GM12878 (cell line): ENCODE results near the gene TLNRD1. TPM values are rescaled to one million over a fixed set of nuclear protein-coding genes. Genes with fewer than 3 reads are reported as not detected.

Experiments used
- ATAC-seq: fragments of 200-7000 bp; cut with Tn5 transposase; 3 replicates; pipeline ENCODE4 v1.9.1; 2020; ENCODE audit warnings: mild to moderate bottlenecking, moderate library complexity
- BruUV-seq: library from RNA; stranded (reverse); fragments of 400-500 nt; replicated peaks from 2 replicates; lab custom pipeline; 2021; lab: Mats Ljungman, UMichigan
- CTCF ChIA-PET: fragments of 300-600 bp; sonication (Branson Sonifier 250); formaldehyde crosslinking; extraction: SDS; loops from one replicate; lab custom pipeline; 2021; ENCODE audit warnings: inconsistent platforms; lab: Yijun Ruan, JAX
- POLR2A ChIA-PET: fragments of 350-600 bp; formaldehyde crosslinking; extraction: SDS; loops from one replicate; lab custom pipeline; 2021; ENCODE audit warnings: inconsistent platforms; lab: Charles Lee
- RAD21 ChIA-PET: fragments of 300-600 bp; sonication (Branson Sonifier 250); formaldehyde crosslinking; loops from one replicate; lab custom pipeline; 2023; ENCODE audit warnings: antibody characterized with exemption; ENCODE audit not compliant: unreplicated experiment; lab: Charles Lee
- SMC1A ChIA-PET: fragments of 300-600 bp; sonication (Branson Sonifier 250); formaldehyde crosslinking; loops from one replicate; lab custom pipeline; 2023; ENCODE audit not compliant: unreplicated experiment, uncharacterized antibody; lab: Charles Lee
- DNase-seq: peaks from one replicate; pipeline ENCODE4 v3.0.0-alpha.2; 2011; ENCODE audit warnings: low read depth, low spot score
- FAIRE-seq: peaks from 3 replicates; lab custom pipeline; 2011; peaks lifted over from hg19 to GRCh38; lab: Jason Lieb, UNC
- H2AFZ ChIP-seq: 2 replicates; pipeline ENCODE4 v1.6.0; 2011; ENCODE audit warnings: low read depth, low read length, control low read depth; ENCODE audit not compliant: control insufficient read depth
- H3K27ac ChIP-seq: 2 replicates; pipeline ENCODE4 v1.5.1; 2011; ENCODE audit warnings: control low read depth; ENCODE audit not compliant: control insufficient read depth, insufficient read depth
- H3K27me3 ChIP-seq, 2 experiments: replicated peaks in 1 of 2; 2 replicates each; pipeline versions ENCODE4 v1.6.0 to v1.6.1; 2011; ENCODE audit warnings: low read length in 1 of 2; ENCODE audit not compliant: control insufficient read depth in 2 of 2, insufficient read depth in 2 of 2
- H3K36me3 ChIP-seq, 2 experiments: 2 replicates each; pipeline ENCODE4 v1.5.1; 2011; ENCODE audit warnings: low read length in 1 of 2; ENCODE audit not compliant: control insufficient read depth in 2 of 2, insufficient read depth in 2 of 2
- H3K4me1 ChIP-seq: 2 replicates; pipeline ENCODE4 v1.6.1; 2011; ENCODE audit warnings: mild to moderate bottlenecking, low read length, moderate library complexity, mixed read lengths; ENCODE audit not compliant: control insufficient read depth, insufficient read depth
- H3K4me2 ChIP-seq: 2 replicates; pipeline ENCODE4 v1.6.0; 2011; ENCODE audit warnings: control low read depth; ENCODE audit not compliant: control insufficient read depth, insufficient read depth
- H3K4me3 ChIP-seq: fragments of 200-600 bp; sonication (generic); 2 replicates; pipeline ENCODE4 v1.5.1; 2016
- H3K79me2 ChIP-seq: 2 replicates; pipeline ENCODE4 v1.6.0; 2011; ENCODE audit warnings: low read length; ENCODE audit not compliant: control insufficient read depth, insufficient read depth
- H3K9ac ChIP-seq: 2 replicates; pipeline ENCODE4 v1.8.0; 2011; ENCODE audit warnings: low read length, control low read depth, mixed read lengths; ENCODE audit not compliant: control insufficient read depth, insufficient read depth
- H3K9me3 ChIP-seq: replicated peaks from 3 replicates; pipeline ENCODE4 v1.5.1; 2011; ENCODE audit warnings: mild to moderate bottlenecking, low read length; ENCODE audit not compliant: control insufficient read depth, insufficient read depth
- H4K20me1 ChIP-seq: 2 replicates; pipeline ENCODE4 v1.6.0; 2011; ENCODE audit not compliant: control insufficient read depth, insufficient read depth
- CREB1 ChIP-seq: IDR thresholded peaks from 2 replicates; pipeline ENCODE4 v1.6.1; 2012; ENCODE audit warnings: low read depth, mild to moderate bottlenecking, inconsistent platforms
- GATAD2B ChIP-seq: fragments of 450-650 bp; conservative IDR thresholded peaks from 2 replicates; pipeline ENCODE4 v1.6.1; 2017; ENCODE audit warnings: low read depth, mild to moderate bottlenecking, moderate library complexity
- HDAC2 ChIP-seq: fragments of 200-600 bp; sonication (generic); IDR thresholded peaks from 2 replicates; pipeline ENCODE4 v1.6.1; 2017
- JUNB ChIP-seq: IDR thresholded peaks from 2 replicates; pipeline ENCODE4 v1.6.1; 2016; ENCODE audit warnings: antibody characterized with exemption, mild to moderate bottlenecking
- KLF5 ChIP-seq: fragments of 450-650 bp; IDR thresholded peaks from 2 replicates; pipeline ENCODE4 v1.6.1; 2014; ENCODE audit warnings: mild to moderate bottlenecking; ENCODE audit not compliant: partially characterized antibody
- MEF2B ChIP-seq: fragments of 450-650 bp; IDR thresholded peaks from 2 replicates; pipeline ENCODE4 v1.6.1; 2018; ENCODE audit warnings: mild to moderate bottlenecking, moderate library complexity; ENCODE audit not compliant: partially characterized antibody, poor library complexity, severe bottlenecking
- MTA2 ChIP-seq: fragments of 450-650 bp; IDR thresholded peaks from 2 replicates; pipeline ENCODE4 v1.6.1; 2016; ENCODE audit warnings: low read depth, mild to moderate bottlenecking, moderate library complexity
- NR2C2 ChIP-seq: IDR thresholded peaks from 2 replicates; pipeline ENCODE4 v1.6.1; 2011; ENCODE audit warnings: borderline replicate concordance, low read depth; ENCODE audit not compliant: control insufficient read depth, insufficient read length
- RUNX3 ChIP-seq: IDR thresholded peaks from 2 replicates; pipeline ENCODE4 v1.6.1; 2012; ENCODE audit warnings: low read length, inconsistent platforms
- SREBF1 ChIP-seq: IDR thresholded peaks from 2 replicates; pipeline ENCODE4 v1.6.1; 2012; ENCODE audit warnings: mild to moderate bottlenecking, low read length
- SRF ChIP-seq, 2 experiments: IDR thresholded peaks; 2 replicates each; pipeline ENCODE4 v1.6.1; 2011; ENCODE audit warnings: low read depth in 2 of 2, low read length in 2 of 2, mild to moderate bottlenecking in 1 of 2, moderate library complexity in 1 of 2
- STAT3 ChIP-seq: IDR thresholded peaks from 2 replicates; pipeline ENCODE4 v1.6.1; 2011; ENCODE audit warnings: low read depth, low read length, improper control_type of control experiment
- TCF12 ChIP-seq: IDR thresholded peaks from 2 replicates; pipeline ENCODE4 v1.6.1; 2011; ENCODE audit warnings: low read depth, mild to moderate bottlenecking, low read length
- ZNF207 ChIP-seq: fragments of 450-650 bp; IDR thresholded peaks from 2 replicates; pipeline ENCODE4 v1.6.1; 2014; ENCODE audit warnings: antibody characterized with exemption, mild to moderate bottlenecking, borderline replicate concordance
- WGBS: methylation state at CpG from one replicate; pipeline ENCODE4 v1.1.6; 2016; ENCODE audit warnings: low lambda C conversion rate; ENCODE audit not compliant: insufficient replicate concordance, insufficient coverage; ENCODE audit errors: missing lambda C conversion rate; 5-methylcytosine and 5-hydroxymethylcytosine counted together
- in situ Hi-C: fragments of 300-500 bp; cut with MboI; formaldehyde crosslinking; loops from 9 replicates; pipeline ENCODE4 v1.14.3; 2018; ENCODE audit warnings: mixed read lengths
- intact Hi-C: fragments of 100-400 bp; cut with micrococcal nuclease; formaldehyde crosslinking; loops from one replicate; pipeline ENCODE4 v1.14.2; 2022; ENCODE audit not compliant: unreplicated experiment
- polyA plus RNA-seq, 11 experiments: library from polyadenylated mRNA; depleted of rRNA in 4 of 11; unstranded in 6 of 11; stranded (reverse) in 5 of 11; fragments of >200 nt; fragmentation: Nextera tagmentation in 4 of 11; fragmentation: Illumina TruSeq in 1 of 11; extraction: Ambion mirVana in 4 of 11; extraction: Trizol in 1 of 11; gene quantifications; 1 replicate in 1 of 11; 2 replicates in 10 of 11; pipeline versions ENCODE4 v1.2.1 to v1.2.3, GENCODE V29; 2011 to 2016; ENCODE audit warnings: inconsistent platforms in 2 of 11, missing spikeins in 2 of 11, low read depth in 1 of 11
- total RNA-seq, 4 experiments: library from RNA; depleted of rRNA in 3 of 4; stranded (reverse); fragments of >200 nt in 3 of 4; fragmentation: Illumina TruSeq in 1 of 4; extraction: Trizol in 1 of 4; gene quantifications; 2 replicates each; pipeline versions ENCODE4 v1.2.1 to v1.2.3, GENCODE V29; 2013 to 2021

Gene TLNRD1
- total and polyA plus RNA-seq, 10 of the 15 experiments (the other 5 are each of a cell fraction or from before 2014, with no cell fraction given), result 2.5 to 44.8 (median 9.1) TPM

DNA sequence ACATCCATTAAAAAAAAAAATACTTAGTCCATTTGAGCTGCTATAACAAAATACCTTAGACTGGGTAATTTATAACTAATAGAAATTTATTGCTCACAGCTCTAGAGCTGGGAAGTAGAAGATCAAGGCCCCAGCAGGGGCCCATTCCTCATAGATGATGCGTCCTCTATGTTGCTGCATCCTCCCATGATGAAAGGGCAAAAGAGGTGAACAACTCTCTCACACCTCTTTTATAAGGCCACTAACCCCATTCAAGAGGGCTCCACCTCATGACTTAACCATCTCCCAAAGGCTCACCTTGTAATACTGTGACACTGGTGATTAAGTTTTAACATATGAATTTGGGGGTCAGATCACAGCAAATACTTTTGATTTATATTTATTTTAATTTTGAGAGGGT is 3.0 kb upstream of the TLNRD1 start:
- ChIA-PET SMC1A (interaction anchor here (0.9 to 1.9 kb wide), 5 partner anchors 11 to 277 kb away, joined by 3 to 9 read pairs (median 3); no protein-coding TSS in a partner anchor), RAD21 (interaction anchor here (0.9 to 2.0 kb wide), 2 partner anchors 265 to 268 kb away, joined by 4 to 11 read pairs; no protein-coding TSS in a partner anchor), POLR2A (interaction anchor here (0.9 to 1.7 kb wide), 2 partner anchors 11 to 17 kb away, joined by 3 to 4 read pairs; no protein-coding TSS in a partner anchor), CTCF (interaction anchor here (1.1 to 5.7 kb wide), 6 partner anchors 11 to 269 kb away, joined by 3 to 37 read pairs (median 4); no protein-coding TSS in a partner anchor)
- in situ Hi-C loops, result loop anchor here (5.0 to 10.0 kb wide), 2 partner anchors 270 to 297 kb away; no protein-coding TSS in a partner anchor
- Histone ChIP-seq H3K79me2 (peaks cover 24% of the 10 kb centered on the region), H2AFZ (no peak overlapping the region), H3K9ac (no peak overlapping the region), H3K4me2 (no peak overlapping the region), H4K20me1 (no peaks in the 10 kb centered on the region), H3K9me3 (no peaks in the 10 kb centered on the region; the same call in 2 of the 3 replicates), H3K27me3 (no peaks in the 10 kb centered on the region), H3K36me3 (no peaks in the 10 kb centered on the region; a peak in 1 of 4 replicates), H3K4me1 (peaks cover 15% of the 10 kb centered on the region), H3K27ac (no peak overlapping the region), H3K4me3 (no peak overlapping the region)
- TF ChIP-seq KLF5, result no peak
- no peak for TF ChIP-seq ZNF207
- TF ChIP-seq TCF12, result no peak
- TF ChIP-seq GATAD2B, result no peak
- no peak for TF ChIP-seq SRF (IDR thresholded peaks at IDR 0.05; ENCODE audit: low read depth in 2 of 2, low read length in 2 of 2)
- no peak for TF ChIP-seq HDAC2
- TF ChIP-seq MTA2, result no peak
- TF ChIP-seq STAT3, result no peak
- no peak for TF ChIP-seq JUNB
- TF ChIP-seq CREB1, result no peak
- TF ChIP-seq MEF2B, result no peak
- TF ChIP-seq SREBF1, result no peak
- no peak for TF ChIP-seq RUNX3
- no peak for TF ChIP-seq NR2C2
- ATAC-seq (no peak), DNase-seq (no peak), FAIRE-seq (no peak)
- WGBS, result 100% methylated on average over 1 of the region's 1 CpG
- intact Hi-C loops, result no loop called here
- no TSS peak for BruUV-seq
